ENCODE results near the gene IER5L.
"Not testable (repeated sequence)": the region's sequence is repeated elsewhere in the genome, so short reads cannot be mapped to it uniquely, and the experiment has no call there.

IER5L gene

DNA sequence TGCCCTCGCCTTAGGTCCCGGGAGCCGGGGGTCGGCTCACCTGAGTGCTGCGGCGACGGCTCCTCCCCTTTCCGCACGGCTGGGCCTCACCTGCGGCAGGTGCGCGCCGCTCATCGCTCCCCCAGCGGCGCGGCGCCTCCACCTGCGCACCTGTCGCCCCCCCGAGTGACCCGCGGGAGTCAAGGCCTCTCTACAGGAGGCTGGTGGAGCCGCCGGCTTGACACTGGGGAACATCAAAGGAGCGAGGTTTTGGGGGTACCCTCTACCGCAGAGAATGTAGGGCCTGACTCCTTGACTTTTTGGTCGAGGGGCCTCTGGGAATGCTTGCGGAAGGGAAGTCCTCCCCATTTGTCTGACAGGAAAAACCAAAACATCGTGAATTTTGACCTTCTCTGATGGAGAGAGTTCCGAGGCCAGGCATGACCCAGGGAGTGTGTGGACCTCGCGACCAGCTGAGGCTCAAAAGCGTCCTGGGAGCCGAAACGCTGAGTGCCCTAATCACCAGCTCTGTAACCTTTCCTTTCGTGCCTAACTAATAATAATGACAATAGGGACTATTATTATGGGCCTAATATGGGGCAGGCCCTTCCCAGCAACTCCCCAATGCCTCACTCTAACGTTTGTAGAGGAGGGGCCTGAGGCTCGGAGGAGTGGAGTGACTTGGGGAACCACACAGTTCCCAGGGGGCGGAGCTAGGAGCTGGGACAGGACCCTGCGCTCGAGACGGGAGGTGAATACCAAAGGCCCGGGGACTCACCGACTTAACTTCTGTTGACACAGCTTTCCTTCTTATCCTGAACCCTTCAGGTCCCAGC is 714 bp upstream of the IER5L start:
- no peak for DNase-seq (ENCODE audit: low read depth)

DNA sequence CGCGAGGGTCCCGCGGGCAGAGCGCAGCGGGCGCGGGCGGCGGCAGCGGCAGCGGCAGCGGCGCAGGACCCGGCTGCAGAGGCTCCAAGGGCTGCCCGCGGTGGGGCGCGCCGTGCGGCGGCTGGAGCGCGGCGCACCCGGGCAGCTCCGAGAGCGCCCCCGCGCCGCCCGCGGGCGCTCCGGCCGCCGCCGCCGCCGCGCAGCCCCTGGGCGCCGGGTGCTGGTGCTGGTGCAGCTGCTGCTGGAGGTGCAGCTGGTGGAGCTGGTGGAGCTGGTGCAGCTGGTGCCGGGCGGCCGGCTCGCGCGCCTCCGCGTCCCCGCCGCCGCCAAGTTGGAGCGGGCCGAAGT is 644 bp downstream of the IER5L start:
- no peak for DNase-seq (ENCODE audit: low read depth)

DNA sequence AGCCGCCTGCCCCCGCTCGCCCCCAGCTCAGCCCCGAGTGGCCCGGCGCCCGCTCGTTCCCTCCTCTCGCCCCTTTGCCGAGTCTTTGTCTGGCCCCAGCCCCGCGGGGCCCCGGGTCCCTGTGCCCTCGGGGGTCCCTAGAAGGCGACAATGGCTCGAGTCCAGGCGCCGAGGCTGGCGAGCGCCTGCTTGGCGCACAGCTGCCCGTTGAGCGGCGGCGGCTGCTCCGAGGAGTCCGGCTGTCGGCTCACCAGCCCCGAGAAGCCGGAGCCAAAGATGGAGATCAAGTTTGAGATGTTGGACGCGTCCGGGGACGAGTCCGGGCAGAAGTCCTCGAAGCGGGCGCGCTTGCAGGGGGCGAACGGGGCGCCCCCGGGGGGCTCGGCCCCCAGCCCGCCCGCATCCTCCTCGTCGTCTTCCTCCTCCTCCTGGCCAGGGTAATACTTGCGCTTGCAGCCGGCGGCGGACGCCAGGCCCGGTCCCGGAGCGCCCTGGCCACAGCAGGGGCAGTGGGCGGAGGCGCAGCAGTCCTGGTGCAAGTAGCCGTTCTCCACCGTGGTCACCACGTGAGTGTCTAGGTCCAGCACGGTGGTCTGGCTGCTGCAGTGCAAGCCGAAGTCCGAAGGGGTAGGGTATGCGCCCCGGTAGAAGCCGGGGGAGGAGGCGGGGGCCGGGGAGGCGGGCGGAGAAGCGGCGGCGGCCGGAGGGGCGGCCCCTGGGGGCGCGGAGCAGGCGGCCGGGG is 1.2 kb downstream of the IER5L start:
- no peak for DNase-seq (ENCODE audit: low read depth)

DNA sequence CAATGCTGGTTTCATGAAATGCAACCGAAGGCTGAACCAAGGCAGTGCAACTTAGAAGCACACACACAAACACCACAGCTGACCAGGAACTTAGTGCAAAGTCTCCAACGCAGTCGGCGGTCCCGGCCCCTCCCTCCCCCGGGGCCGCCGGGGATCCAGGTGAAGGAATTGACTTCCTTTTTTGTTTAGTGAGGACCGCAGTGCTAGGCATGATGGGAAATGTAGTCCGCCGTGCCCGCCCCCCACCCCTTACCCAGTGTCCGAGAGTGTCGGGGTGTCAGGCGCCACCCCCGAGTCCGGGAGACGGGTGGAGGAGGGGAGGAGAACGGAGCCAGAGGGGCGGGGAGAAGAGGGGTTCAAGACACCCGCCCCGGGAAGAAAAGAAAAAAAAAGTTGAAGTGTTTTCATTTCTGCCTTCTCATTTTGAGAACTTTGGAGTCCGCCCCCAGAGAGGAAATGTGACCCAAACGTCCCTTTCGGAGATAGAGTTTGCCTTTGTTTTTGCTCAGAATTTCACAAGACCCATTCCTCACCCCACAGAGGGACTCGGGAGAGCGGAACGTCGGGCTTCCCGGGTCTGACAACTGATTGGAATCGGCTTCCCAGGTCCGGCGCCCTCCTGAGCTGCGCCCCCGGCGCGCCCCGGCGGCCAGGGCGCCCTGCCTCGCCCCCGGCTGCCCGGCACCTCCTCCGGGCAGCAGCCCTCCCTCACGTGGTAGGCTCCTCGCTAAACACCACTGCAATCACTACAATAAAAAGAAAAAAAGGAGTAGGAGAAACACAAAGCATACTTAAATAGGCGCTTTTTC is 2.0 kb downstream of the IER5L start:
- peak; percentile 75 for DNase-seq (ENCODE audit: low read depth)

DNA sequence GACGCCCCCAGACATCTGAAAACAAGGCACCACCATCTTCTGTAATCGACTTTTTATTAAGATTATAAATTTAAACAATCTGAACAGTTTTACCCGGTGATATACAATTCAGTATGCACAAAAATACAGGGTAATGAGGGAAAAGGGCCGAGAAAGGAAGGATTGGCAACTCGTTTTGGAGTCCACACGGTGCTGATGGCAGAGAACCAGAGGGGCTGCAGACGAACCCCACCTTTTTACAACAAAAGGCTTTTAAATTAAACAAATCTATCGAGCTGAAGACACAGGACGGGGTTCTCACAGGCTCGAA is 2.6 kb downstream of the IER5L start:
- no peak for DNase-seq (ENCODE audit: low read depth)

DNA sequence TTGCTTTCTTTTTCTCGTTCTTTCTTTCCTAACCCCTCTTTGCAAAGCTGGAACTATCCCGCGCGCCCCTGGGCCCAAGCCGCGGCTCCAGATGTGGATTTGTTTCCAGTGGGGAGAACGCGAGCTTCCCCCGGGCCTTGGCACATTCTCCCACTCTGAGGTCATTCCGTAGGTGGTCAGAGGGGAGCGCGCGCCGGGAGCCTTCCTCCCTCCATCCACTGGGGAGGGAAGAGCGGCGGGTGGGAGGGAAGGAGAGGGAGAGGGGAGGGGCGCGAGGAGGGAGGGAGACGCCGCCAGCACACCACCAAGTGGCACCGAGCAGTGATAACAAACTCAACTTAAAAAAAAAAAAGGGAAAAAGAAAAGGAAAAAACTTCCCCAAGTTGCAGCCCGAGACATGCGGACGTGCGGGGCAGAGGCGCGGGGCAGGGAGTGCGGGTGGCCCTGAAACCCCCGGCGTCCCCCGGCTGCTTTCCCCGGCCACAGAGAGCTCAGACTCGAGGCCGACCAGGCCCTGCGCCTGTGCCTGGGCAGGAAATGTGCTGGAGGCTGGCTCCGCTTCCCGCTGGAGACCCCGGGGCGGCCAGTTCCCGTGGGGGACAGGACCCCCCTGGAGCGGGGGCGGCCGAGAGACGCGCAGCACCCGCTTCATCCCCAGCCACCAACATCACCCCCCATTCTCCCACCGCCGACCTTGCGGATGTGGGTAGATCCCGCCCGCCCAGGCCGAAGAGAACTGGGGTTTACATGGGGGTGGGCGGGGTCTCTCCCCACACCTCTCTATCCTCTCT is 3.1 kb downstream of the IER5L start:
- DNase-seq (ENCODE audit: low read depth) = peak; percentile 76

DNA sequence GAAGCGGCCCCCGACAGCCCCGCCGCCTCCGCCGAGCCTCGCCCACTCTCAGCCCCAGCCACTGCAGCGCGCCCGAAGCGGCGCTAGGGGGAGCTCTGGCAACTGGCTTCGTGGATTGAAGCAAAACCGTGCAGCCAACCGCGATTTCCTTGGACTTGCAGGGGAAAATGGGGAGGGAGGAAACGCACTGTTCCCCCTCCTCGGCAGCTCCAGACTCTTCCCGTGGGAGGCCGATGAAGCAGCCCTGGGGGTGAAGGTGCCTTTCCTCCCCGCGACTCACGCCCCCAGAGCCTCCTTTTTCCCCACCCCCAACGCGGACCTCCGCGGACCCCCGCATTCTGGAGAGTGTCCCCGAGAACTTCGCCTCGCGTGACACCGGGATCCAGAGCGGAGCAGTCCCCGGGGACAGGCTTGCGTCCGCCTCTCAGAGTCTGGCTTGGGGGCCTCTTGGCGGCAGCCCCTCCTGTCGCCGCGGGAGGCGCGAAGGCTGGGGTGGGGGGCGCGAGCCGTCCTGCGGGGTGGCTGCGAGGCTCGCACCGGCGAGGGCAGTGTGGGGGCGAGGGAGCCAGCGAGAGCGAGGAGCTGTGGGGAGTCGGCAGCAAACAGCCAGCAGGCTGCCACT is 3.8 kb downstream of the IER5L start:
- no peak for DNase-seq (ENCODE audit: low read depth)

DNA sequence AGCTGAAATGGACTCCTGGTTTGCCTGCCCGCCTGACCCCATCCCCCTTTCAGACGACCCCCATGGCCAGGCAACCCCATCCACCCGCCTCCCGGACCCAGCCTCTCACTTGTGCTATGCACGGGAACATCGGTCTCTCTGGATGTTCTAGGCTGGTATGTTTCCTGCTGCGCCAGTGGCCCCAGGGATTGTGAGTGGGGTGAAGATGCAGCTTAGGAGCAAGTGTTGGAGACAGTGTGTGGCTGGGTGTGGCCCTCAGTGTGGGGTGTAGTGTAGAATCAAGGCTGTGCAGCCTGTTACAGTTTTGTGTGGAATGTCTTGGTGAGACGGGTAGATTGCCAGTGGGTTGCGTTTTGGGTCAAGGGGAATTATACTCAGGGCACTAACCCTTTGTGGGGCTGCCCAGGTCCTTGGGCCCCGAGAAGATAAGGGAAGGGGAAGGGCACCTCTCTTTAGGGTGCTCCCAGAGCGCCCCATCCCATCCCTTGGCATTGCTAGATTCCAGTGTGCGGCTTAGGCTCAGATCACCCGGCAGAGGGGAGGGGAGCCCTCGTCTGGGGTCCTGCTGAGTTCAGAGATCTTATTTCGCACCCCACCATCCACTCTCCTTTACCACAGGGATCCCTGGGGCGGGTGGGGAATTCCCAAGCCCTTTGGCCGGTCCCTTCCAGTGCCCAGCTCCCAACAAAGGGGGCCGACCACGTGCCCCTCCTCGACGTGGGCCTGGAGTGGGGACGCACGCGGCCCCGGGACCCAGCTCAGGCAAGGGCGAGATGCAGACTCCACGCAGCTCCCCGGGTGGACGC is 4.6 kb downstream of the IER5L start:
- no peak for DNase-seq (ENCODE audit: low read depth)

DNA sequence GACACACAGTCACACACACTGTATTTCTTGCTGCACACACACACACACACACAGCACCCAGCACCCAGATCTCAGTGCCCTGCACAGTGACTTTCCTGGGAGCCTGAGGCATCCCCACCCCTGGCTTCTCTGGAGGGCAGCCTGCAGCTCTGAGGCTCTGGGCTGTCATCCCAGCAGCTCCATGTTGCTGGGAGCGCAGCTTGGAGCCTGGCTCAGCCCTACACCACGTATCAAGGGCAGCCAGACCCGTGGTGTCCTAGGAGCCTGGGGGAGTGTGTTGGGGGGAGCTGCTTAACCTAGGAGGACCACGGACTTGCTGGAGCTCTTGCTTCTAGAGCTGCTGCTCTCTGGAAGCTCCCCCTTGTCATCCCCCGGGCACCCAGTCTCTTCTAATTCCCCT is 5.2 kb downstream of the IER5L start:
- no peak for DNase-seq (ENCODE audit: low read depth)

DNA sequence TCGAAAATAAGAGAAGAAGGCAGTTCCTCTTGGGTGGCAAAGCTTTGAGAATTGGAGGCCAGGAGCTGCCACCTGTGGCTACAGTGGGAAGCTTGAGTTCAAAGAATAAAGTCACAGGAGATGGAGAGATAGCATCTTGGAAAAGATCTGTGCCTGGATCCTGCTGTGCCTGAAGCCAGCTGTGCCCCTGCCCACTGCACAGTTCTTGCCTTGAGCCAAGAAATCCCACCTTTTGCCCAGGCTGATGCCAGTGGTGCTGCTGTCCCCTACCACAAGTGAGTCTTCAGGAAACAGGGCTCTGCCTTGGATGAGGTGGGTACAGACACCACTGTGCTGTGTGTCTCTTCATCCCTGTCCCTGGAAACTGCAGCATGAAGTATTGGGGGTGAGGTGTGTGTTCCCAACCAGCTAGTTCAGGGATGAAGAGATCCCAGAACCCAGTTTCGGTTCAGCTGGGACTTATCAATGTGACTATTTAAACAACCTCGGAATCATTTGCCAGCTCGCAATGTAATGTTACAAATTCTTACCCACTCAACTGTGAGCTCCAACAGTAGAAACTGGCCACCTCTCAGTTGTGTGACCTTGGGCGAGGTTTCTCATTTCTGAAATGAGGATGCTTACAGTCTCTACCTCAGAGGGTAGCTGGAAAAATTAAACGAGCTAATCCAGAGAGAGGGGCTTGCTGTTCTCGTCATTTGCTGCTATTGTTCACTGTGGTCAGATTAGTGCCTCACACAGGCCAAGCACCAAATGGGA is 5.9 kb downstream of the IER5L start:
- no peak for DNase-seq (ENCODE audit: low read depth)

DNA sequence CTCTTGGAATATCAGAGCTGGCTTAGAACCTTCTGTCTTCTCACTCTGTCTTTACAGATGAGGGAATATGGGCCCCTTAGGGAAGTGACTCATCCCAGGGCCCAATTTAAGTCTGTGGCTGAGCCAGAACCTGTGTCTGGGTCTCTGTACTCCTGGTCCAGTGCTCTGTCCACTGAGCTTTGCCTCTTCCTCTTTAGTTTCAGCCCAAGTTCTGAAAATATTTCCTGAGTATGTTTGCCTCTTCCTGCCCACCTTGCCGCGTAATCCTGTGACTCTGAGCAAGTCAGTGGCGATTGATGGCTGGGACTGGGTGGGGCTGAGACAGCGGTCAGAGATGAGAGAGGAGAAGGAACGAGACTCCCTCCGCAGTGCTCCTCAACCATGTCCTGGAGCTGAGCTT is 7.8 kb downstream of the IER5L start:
- no peak for DNase-seq (ENCODE audit: low read depth)

DNA sequence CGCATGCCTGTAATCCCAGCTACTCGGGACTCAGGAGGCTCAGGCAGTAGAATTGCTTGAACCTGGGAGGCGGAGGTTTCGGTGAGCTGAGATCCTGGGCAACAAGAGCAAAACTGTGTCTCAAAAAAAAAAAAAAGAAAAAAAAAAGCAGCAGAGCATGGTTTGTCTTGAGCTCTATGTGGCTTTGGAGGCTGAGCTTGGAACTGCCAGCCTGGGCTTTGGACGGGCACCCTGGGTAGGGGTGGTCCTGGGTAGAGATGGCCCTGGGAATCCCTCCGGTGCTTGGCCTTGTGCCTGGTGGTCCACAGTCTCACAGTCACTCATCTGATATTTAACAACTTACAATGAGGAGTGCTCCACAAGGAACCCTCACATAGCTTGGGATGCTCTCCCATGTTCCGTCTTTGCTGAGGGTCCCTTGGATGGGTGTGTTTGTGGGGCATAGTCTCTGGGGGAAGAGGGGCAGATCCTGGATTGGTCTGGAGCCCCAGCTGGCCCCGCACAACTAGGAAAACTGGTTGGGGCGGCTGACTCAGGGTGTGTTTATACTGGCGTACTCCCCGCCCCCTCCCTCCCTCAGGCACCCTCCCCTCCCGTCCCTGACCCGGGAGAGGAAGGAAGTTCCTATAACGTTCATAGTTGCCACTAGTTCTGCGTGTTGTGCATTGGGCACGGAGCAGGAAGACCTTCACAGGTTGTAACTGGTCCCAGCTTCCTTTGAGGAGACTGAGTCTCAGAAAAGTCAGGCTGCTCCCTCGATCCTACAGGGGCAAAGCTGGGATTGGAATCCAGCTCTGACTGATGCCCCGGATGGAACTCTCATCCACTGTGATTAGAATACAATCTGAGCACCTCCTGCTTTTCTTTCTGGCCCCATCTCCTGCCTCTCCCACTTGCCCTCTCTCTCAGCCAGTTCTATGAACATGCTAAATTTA is 11.2 kb downstream of the IER5L start:
- DNase-seq (ENCODE audit: low read depth) = no peak

DNA sequence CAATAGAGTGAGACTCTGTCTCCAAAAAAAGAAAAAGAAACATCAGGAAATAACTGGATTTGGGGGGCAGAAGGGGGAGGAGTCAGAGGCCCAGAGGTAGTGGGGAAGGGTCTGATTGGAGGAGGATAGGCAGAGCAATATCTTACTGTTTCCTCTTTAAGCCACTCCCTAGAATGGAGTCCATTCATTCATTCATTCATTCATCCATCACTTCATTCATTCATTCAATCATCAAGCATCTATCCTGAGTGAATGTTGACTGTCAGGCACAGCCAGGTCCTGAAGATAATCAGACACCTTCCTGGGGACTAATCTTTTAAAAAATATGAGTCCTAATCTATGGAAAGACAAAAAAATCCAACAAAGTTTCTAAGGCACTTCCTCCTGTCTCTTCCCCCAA is 12.9 kb downstream of the IER5L start:
- DNase-seq (ENCODE audit: low read depth) = no peak

DNA sequence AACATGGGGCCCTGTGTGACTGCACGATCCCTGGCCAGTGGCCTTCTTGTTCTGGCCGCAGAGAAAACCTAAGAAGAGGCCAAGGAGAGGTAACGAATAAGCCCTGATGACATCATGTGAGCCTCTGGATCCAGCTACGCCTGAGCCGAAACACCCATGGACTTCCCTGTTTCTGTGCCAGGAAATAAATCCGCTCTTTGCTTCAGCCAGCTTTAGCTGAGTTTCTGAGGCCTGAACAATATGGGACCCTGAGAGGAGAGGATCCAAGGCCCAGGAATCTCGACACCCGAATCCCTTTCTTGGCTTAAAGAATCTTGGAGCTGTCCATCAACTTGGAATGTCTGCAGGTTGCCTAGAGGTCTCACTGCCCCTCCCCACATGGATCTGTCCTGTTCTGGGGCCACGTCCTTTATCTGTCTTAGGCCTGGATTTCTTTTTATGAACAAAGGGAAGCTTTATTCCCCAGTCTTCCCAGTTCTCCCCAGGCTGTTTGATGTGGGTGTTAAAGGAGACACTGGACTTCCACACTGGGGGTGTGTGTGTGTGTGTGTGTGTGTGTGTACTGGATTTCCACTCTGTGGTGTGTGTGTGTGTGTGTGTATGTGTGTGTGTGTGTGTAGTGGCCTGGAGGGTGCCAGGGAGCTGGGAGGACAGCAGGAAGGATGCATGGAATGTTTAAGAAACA is 13.7 kb downstream of the IER5L start:
- no peak for DNase-seq (ENCODE audit: low read depth)

DNA sequence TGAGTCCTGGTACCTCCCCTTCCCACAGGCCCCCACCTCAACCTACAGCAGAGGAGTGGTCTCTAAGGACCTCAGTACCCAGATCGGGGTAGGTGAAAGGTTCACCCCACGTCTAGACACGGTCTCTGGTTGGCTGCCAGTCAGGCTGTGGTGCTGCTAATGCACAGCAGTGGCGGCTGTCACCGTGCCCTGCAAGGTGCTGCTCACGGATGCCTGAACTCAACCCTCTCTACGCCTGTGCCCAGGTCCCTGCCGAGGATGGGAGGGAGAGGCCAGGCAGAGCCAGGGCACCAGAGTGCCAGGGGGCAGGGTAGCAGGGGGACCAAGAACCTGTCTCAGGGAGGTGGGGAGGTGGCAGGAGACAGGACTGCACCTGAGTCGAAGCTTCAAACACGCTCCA is 14.3 kb downstream of the IER5L start:
- DNase-seq (ENCODE audit: low read depth) = no peak

DNA sequence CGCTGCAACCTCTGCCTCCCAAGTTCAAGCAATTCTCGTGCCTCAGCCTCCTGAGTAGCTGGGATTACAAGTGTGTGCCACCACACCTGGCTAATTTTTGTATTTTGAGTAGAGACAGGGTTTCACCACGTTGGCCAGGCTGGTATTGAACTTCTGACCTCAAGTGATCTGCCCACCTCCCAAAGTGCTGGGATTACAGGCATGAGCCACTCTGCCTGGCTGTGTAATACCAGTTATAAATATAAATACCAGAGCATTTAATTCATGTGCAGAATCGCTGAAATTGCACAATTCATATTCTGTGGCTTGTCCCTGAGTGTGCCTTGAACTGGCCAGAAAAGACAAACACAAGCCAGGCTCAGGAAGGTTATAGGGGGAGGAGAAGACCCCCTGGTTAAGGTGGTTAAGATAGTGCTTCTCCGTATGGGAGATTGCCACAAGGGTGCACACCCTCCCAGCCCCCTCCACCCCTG is 14.8 kb downstream of the IER5L start:
- not testable (repeated sequence) for DNase-seq (ENCODE audit: low read depth)

DNA sequence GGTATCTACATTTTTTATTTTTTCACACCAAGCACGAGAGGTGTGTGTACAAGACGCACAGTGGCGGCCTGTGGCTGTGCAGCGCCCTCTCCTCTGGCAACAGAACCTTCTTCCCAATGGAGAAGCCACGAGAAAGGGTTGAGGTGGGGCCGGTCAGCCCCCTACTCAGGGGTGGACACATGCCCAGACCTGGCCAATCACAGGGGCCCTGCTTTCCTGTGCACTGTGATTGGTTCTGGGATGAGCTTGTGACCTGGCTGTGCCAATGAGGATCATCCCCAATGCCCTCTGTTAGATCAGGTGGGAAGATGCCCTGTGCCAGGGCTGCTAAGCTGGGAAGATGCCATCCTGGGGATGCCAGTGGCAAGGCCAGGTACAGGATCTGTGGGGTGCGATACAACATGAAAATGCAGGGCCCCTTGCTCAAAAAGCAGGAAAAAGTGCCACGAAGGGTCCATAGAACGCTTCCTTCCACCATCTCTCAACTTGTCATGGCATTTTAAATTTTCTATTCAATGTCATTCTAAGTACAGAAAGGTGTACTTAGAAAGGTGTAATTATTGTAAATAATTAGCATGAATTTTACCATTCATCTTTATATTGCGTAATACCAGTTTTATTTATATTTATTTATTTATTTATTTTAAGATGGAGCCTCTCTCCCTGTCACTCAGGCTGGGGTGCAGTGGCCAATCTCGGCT is 15.4 kb downstream of the IER5L start:
- no peak for DNase-seq (ENCODE audit: low read depth)

DNA sequence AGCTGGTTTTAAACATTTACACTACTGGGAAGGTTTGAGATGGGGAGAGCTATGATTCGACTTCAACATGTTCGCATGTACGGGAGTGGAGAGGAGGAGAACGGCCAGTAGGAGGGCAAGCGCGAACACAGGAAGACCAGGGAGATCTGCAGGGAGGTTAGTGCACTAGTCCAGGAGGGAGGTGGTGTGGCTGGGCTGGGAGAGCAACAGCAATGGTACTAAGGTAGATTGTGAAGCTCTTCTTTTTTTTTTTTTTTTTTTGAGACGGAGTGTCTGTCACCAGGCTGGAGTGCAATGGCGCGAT is 16.6 kb downstream of the IER5L start:
- no peak for DNase-seq (ENCODE audit: low read depth)

Measured in GM04503 (cell line).